HL-60 (cell line): ENCODE measurements around the gene TMOD1.

Experiments used
- DNase-seq, 2 experiments: peaks; one replicate each; pipeline ENCODE4 v3.0.0-alpha.2; 2010 to 2020; ENCODE audit warnings: low read depth in 1 of 2, low spot score in 1 of 2
- H3K27ac ChIP-seq: fragments of 250-450 bp; sonication (Bioruptor Pico); replicated peaks from 2 replicates; pipeline ENCODE4 v1.5.1; 2020; ENCODE audit warnings: mild to moderate bottlenecking, moderate library complexity
- H3K27me3 ChIP-seq: fragments of 250-450 bp; sonication (Bioruptor Pico); 2 replicates; pipeline ENCODE4 v1.5.1; 2021; ENCODE audit warnings: mild to moderate bottlenecking, moderate library complexity; ENCODE audit not compliant: insufficient read depth, poor library complexity, severe bottlenecking
- H3K4me3 ChIP-seq: replicated peaks from 2 replicates; pipeline ENCODE4 v1.5.1; 2011; ENCODE audit warnings: mild to moderate bottlenecking, control low read depth, low read length; ENCODE audit not compliant: insufficient read depth
- GABPA ChIP-seq: IDR thresholded peaks from 2 replicates; pipeline ENCODE4 v1.6.1; 2012; ENCODE audit warnings: low read depth
- POLR2AphosphoS5 ChIP-seq: IDR thresholded peaks from 2 replicates; pipeline ENCODE4 v1.6.1; 2012; ENCODE audit warnings: low read depth
- REST ChIP-seq: IDR thresholded peaks from 2 replicates; pipeline ENCODE4 v1.6.1; 2012; ENCODE audit warnings: low read depth; ENCODE audit not compliant: insufficient replicate concordance
- SPI1 ChIP-seq: IDR thresholded peaks from 2 replicates; pipeline ENCODE4 v1.6.1; 2012; ENCODE audit warnings: low read depth, mild to moderate bottlenecking, borderline replicate concordance
- TF ChIP-seq, protein P1 (sequence below): IDR thresholded peaks from one replicate; pipeline ENCODE4 v1.5.1; 2011; ENCODE audit warnings: low read length, control low read depth, inconsistent platforms; ENCODE audit not compliant: insufficient read depth

Gene TMOD1

GRCh38 chr9:97474372-97474925, 27.0 kb upstream of the TMOD1 start:
- TF ChIP-seq SPI1 (no peak), REST (no peak), POLR2AphosphoS5 (no peak), GABPA (no peak)
- TF ChIP-seq, protein P1, sequence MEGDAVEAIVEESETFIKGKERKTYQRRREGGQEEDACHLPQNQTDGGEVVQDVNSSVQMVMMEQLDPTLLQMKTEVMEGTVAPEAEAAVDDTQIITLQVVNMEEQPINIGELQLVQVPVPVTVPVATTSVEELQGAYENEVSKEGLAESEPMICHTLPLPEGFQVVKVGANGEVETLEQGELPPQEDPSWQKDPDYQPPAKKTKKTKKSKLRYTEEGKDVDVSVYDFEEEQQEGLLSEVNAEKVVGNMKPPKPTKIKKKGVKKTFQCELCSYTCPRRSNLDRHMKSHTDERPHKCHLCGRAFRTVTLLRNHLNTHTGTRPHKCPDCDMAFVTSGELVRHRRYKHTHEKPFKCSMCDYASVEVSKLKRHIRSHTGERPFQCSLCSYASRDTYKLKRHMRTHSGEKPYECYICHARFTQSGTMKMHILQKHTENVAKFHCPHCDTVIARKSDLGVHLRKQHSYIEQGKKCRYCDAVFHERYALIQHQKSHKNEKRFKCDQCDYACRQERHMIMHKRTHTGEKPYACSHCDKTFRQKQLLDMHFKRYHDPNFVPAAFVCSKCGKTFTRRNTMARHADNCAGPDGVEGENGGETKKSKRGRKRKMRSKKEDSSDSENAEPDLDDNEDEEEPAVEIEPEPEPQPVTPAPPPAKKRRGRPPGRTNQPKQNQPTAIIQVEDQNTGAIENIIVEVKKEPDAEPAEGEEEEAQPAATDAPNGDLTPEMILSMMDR = no peak
- Histone ChIP-seq H3K27ac (no peak overlapping the region), H3K27me3 (no peaks in the 10 kb centered on the region), H3K4me3 (no peak overlapping the region)
- no peak for DNase-seq

DNA sequence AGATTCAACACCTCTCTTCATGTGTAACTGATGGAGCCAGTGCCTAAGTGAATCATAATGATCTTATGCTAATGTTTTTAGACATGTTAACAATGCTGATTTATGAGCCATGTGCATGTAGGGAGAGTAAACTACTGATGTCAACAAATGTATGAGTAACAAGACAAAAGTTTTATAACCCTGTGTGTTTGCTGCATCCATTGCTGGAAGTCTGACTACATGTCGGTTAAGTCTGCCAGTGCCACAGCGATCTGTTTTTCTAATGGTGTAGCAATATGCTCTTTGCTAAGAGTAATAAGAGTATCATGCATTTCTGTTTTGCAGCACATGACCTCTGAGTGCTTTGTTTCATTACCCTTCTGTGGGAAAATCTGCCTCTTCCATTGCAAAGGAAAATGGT, 26.4 kb upstream of the TMOD1 start:
- no peak for DNase-seq
- TF ChIP-seq, protein P1 = no peak
- TF ChIP-seq GABPA (no peak), SPI1 (no peak)

DNA sequence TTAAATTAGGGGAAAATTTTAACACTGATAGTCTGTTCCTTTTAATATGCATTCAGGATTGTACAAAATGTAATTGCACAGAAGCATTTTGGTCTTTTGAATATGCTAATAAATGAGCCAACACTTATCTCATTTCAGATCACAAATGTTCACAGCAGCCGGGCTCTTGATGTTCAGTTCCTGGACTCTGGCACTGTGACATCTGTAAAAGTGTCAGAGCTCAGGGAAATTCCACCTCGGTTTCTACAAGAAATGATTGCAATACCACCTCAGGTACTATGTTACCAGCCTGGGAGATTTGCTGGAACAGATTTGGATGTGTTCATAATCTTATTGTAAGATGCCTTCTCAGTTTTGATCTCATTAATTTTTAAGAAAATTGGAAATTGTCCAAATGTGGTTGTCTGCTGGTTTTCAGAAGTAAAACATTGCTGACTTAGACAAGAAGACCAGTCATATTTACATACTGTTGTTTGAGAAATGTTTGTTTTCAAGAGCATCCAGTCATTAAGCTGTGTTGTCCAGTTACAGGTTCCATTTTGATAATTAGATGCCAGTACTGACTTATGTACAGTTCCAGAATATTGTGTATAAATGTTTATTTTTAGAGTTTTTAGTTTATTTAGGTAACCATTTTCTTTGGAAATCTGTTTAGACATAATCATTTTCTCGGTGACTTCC, 23.0 kb upstream of the TMOD1 start:
- Histone ChIP-seq H3K27ac (no peak overlapping the region), H3K4me3 (no peak overlapping the region), H3K27me3 (no peaks in the 10 kb centered on the region)
- no peak for TF ChIP-seq GABPA
- TF ChIP-seq, protein P1 = no peak
- TF ChIP-seq REST = no peak
- no peak for TF ChIP-seq POLR2AphosphoS5
- TF ChIP-seq SPI1 = no peak
- DNase-seq = no peak

More for the DNA sequence above, 26.4 kb upstream of the TMOD1 start:
- Histone ChIP-seq H3K27me3 (no peaks in the 10 kb centered on the region), H3K4me3 (no peak overlapping the region), H3K27ac (no peak overlapping the region)
